Chondrocyte (in vitro differentiated cells): ENCODE data around the gene TDRD7. TPM values are rescaled to one million over a fixed set of nuclear protein-coding genes. Genes with fewer than 3 reads are reported as not detected.

ENCODE experiments used
- DNase-seq: peaks from one replicate; pipeline ENCODE4 v3.0.0; 2021; ENCODE audit warnings: mixed read lengths, low spot score
- H3K27ac Mint-ChIP-seq: one replicate; pipeline ENCODE4 v1.8.0; 2021; ENCODE audit warnings: mild to moderate bottlenecking, moderate library complexity, mixed read lengths; ENCODE audit not compliant: unreplicated experiment
- H3K27me3 Mint-ChIP-seq: 2 replicates; pipeline ENCODE4 v1.8.0; 2021; ENCODE audit warnings: low read depth, mixed read lengths
- H3K36me3 Mint-ChIP-seq: 2 replicates; pipeline ENCODE4 v1.8.0; 2021; ENCODE audit warnings: low read depth, mixed read lengths
- H3K4me1 Mint-ChIP-seq: 2 replicates; pipeline ENCODE4 v1.8.0; 2021; ENCODE audit warnings: low read depth, mild to moderate bottlenecking, mixed read lengths
- H3K4me3 Mint-ChIP-seq: one replicate; pipeline ENCODE4 v1.8.0; 2021; ENCODE audit warnings: mild to moderate bottlenecking, moderate library complexity, mixed read lengths; ENCODE audit not compliant: unreplicated experiment
- H3K9me3 Mint-ChIP-seq: 2 replicates; pipeline ENCODE4 v1.8.0; 2021; ENCODE audit warnings: low read depth, mixed read lengths
- CTCF ChIP-seq: fragments of 200-600 bp; sonication (generic); IDR thresholded peaks from 2 replicates; pipeline ENCODE4 v1.5.0; 2021; ENCODE audit warnings: antibody characterized with exemption, mild to moderate bottlenecking, moderate library complexity
- total RNA-seq: library from RNA; stranded (reverse); gene quantifications from 3 replicates; pipeline ENCODE4 v1.2.1, GENCODE V29; 2021

Gene TDRD7
- total RNA-seq, 1 donor from 2014 or later: 9.7 TPM

GRCh38 chr9:97405551-97405950, 6.3 kb upstream of the TDRD7 start:
- Mint-ChIP-seq H3K27ac (no peak overlapping the region), H3K36me3 (peaks cover 5% of the 10 kb centered on the region), H3K9me3 (peaks cover 20% of the 10 kb centered on the region), H3K4me1 (no peaks in the 10 kb centered on the region), H3K4me3 (no peak overlapping the region), H3K27me3 (peaks cover 38% of the 10 kb centered on the region)
- no peak for TF ChIP-seq CTCF
- DNase-seq: no peak

DNA sequence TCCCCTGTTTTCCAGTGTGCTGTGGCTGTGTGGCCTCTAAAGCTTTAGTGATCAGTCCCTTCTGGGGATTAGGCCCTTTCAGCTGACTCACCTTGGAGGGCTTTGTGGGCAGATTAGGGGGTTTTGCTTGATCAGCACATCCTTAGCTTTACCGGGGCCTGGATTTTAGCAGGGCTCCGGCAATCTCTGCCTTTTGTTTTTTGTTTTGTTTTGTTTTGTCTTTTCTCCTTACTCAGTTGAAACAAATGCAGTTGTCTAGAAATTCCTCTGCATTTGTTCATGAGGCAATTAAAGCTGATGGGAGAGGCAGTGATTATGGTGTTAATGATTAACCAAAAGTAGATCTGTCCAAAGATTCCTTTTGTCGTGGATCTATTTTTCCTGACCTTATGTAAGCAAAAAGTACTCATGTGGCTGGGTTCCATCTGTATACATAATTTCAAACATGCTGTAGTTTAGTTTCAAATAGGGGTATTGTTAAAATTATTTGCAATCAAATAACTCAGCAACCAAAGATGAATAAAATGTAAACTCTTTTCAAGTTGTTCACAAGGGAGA, 5.2 kb upstream of the TDRD7 start:
- Mint-ChIP-seq H3K27ac (no peak overlapping the region), H3K4me1 (peaks cover 4% of the 10 kb centered on the region), H3K4me3 (no peak overlapping the region), H3K27me3 (peaks cover 32% of the 10 kb centered on the region), H3K36me3 (peaks cover 5% of the 10 kb centered on the region), H3K9me3 (peaks cover 20% of the 10 kb centered on the region)
- no peak for DNase-seq
- no peak for TF ChIP-seq CTCF

- Mint-ChIP-seq H3K27me3 (peaks cover 28% of the 10 kb centered on the region), H3K27ac (no peak overlapping the region), H3K4me1 (peaks cover 13% of the 10 kb centered on the region), H3K4me3 (no peak overlapping the region), H3K36me3 (peaks cover 4% of the 10 kb centered on the region), H3K9me3 (peaks cover 17% of the 10 kb centered on the region)
- TF ChIP-seq CTCF: no peak
- no peak for DNase-seq
Measured at GRCh38 chr9:97408562-97408961, 3.3 kb upstream of the TDRD7 start.

- Mint-ChIP-seq H3K36me3 (no peaks in the 10 kb centered on the region), H3K27me3 (peaks cover 24% of the 10 kb centered on the region), H3K4me3 (peak overlapping the region; percentile 72), H3K9me3 (peaks cover 7% of the 10 kb centered on the region), H3K4me1 (peaks cover 13% of the 10 kb centered on the region), H3K27ac (no peak overlapping the region)
- no peak for DNase-seq
- no peak for TF ChIP-seq CTCF
Measured at GRCh38 chr9:97411440-97411788, 482 bp upstream of the TDRD7 start.

GRCh38 chr9:97412626-97413385, 910 bp downstream of the TDRD7 start:
- no peak for TF ChIP-seq CTCF
- H3K9me3 Mint-ChIP-seq: peaks cover 7% of the 10 kb centered on the region
- peaks cover 13% of the 10 kb centered on the region for H3K27me3 Mint-ChIP-seq
- H3K36me3 Mint-ChIP-seq: no peaks in the 10 kb centered on the region
- H3K27ac Mint-ChIP-seq: peak overlapping the region; percentile 69
- DNase-seq: no peak
- H3K4me1 Mint-ChIP-seq: peaks cover 13% of the 10 kb centered on the region
- peak overlapping the region; percentile 87 for H3K4me3 Mint-ChIP-seq
